Mesendoderm (in vitro differentiated cells): ENCODE results near the gene INVS.
"Not testable (repeated sequence)": the region's sequence is repeated elsewhere in the genome, so short reads cannot be mapped to it uniquely, and the experiment has no call there.

Experiments used
- DNase-seq: peaks from one replicate; pipeline ENCODE4 v3.0.0; 2013
- H2AK5ac ChIP-seq: 2 replicates; pipeline ENCODE4 v1.6.1; 2013; ENCODE audit warnings: low read length, inconsistent platforms
- H2BK120ac ChIP-seq: 2 replicates; pipeline ENCODE4 v1.6.1; 2013; ENCODE audit warnings: low read depth, mild to moderate bottlenecking, low read length, moderate library complexity, mixed read lengths
- H2BK15ac ChIP-seq: replicated peaks from 2 replicates; pipeline ENCODE4 v1.6.1; 2013; ENCODE audit warnings: low read depth, mild to moderate bottlenecking, moderate library complexity
- H2BK5ac ChIP-seq: 2 replicates; pipeline ENCODE4 v1.6.1; 2013; ENCODE audit warnings: low read length, inconsistent platforms
- H3K18ac ChIP-seq: 2 replicates; pipeline ENCODE4 v1.6.1; 2013; ENCODE audit warnings: mild to moderate bottlenecking, low read length, mixed read lengths
- H3K23ac ChIP-seq: one replicate; pipeline ENCODE4 v1.6.1; 2013; ENCODE audit warnings: low read length
- H3K27ac ChIP-seq: 2 replicates; pipeline ENCODE4 v1.5.1; 2013; ENCODE audit warnings: low read depth, mild to moderate bottlenecking, inconsistent platforms, low read length, moderate library complexity
- H3K27me3 ChIP-seq: 2 replicates; pipeline ENCODE4 v1.6.1; 2013; ENCODE audit warnings: low read length, control low read depth, mild to moderate bottlenecking, inconsistent platforms; ENCODE audit not compliant: insufficient read depth, poor library complexity
- H3K36me3 ChIP-seq: 2 replicates; pipeline ENCODE4 v1.6.1; 2013; ENCODE audit warnings: low read length, inconsistent platforms; ENCODE audit not compliant: control insufficient read depth, insufficient read depth
- H3K4ac ChIP-seq: one replicate; pipeline ENCODE4 v1.6.1; 2013; ENCODE audit warnings: low read depth, mild to moderate bottlenecking, low read length, moderate library complexity
- H3K4me1 ChIP-seq: 2 replicates; pipeline ENCODE4 v1.6.1; 2013; ENCODE audit warnings: low read depth, low read length, inconsistent platforms; ENCODE audit not compliant: control insufficient read depth
- H3K4me2 ChIP-seq: 2 replicates; pipeline ENCODE4 v1.6.1; 2013; ENCODE audit warnings: low read length
- H3K4me3 ChIP-seq: 2 replicates; pipeline ENCODE4 v1.5.1; 2013; ENCODE audit warnings: mild to moderate bottlenecking, low read length
- H3K56ac ChIP-seq: one replicate; pipeline ENCODE4 v1.6.1; 2013; ENCODE audit warnings: low read length
- H3K79me1 ChIP-seq: 2 replicates; pipeline ENCODE4 v1.6.1; 2013; ENCODE audit warnings: low read length, inconsistent platforms
- H3K79me2 ChIP-seq: 2 replicates; pipeline ENCODE4 v1.6.1; 2013; ENCODE audit warnings: mild to moderate bottlenecking, low read length; ENCODE audit not compliant: control insufficient read depth, insufficient read depth
- H3K9ac ChIP-seq: 2 replicates; pipeline ENCODE4 v1.6.1; 2013; ENCODE audit warnings: low read length, inconsistent platforms
- H4K5ac ChIP-seq: one replicate; pipeline ENCODE4 v1.6.1; 2013; ENCODE audit warnings: low read length
- H4K8ac ChIP-seq: one replicate; pipeline ENCODE4 v1.6.1; 2013; ENCODE audit warnings: low read depth, mild to moderate bottlenecking, control low read depth, low read length, moderate library complexity
- WGBS: extraction: QIAGEN DNeasy Blood & Tissue Kit; methylation state at CpG from one replicate; pipeline ENCODE4 v1.1.7; 2013; ENCODE audit warnings: low lambda C conversion rate, missing lambda C conversion rate; ENCODE audit not compliant: insufficient coverage; ENCODE audit errors: extremely low coverage; 5-methylcytosine and 5-hydroxymethylcytosine counted together

Gene INVS

DNA sequence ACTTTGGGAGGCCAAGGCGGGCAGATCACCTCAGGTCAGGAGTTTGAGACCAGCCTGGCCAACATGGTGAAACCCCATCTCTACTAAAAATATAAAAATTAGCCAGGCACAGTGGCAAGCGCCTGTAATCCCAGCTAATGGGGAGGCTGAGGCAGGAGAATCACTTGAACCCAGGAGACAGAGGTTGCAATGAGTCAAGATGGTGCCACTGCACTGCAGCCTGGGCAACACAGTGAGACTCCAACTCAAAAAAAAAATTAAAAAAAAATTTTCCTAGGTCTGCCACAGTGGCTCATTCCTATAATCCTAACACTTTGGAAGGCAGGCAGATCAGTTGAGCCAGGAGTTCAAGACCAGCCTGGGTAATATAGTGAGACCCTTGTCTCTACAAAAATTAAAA, 4.6 kb upstream of the INVS start:
- not testable (repeated sequence) for H3K56ac ChIP-seq, H3K79me2 ChIP-seq, H3K23ac ChIP-seq, H3K4me1 ChIP-seq, H3K9ac ChIP-seq, H3K4ac ChIP-seq, H3K18ac ChIP-seq, H3K79me1 ChIP-seq, H4K5ac ChIP-seq, H4K8ac ChIP-seq, H2BK15ac ChIP-seq, H3K27ac ChIP-seq, H3K36me3 ChIP-seq, H2AK5ac ChIP-seq, H3K4me2 ChIP-seq, H3K27me3 ChIP-seq, DNase-seq, H3K4me3 ChIP-seq, H2BK5ac ChIP-seq, H2BK120ac ChIP-seq
- no CpG with 5 or more reads among the region's 2 CpGs for WGBS

DNA sequence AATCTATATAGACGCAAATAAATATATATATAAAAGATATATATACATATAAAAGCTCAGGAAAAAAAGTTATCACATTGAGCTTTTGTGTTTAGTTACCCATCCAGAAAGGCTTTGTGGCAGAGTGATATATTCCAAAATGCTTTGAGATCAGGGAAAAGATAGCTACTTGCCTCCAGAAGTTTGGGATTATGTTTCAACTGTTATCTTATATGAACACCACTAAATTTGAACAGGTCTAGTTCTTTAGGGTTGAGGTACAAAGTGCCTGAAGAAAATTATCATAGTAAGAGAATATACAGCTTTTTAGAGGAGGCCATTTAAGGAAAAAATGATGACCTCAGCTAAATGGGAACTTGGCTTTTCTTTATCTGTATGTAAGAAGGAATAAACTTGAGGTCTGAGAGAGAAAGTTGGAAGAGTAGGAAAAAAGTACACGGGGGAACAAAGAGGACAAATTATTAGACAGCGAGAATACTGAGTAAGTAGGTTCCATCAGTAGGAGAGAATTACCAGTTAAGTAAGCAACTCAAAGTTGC, 2.6 kb upstream of the INVS start:
- no CpG with 5 or more reads among the region's 3 CpGs for WGBS
- Histone ChIP-seq H2BK15ac (no peak overlapping the region), H3K9ac (no peak overlapping the region), H4K8ac (no peak overlapping the region), H3K4me3 (no peak overlapping the region), H3K18ac (no peak overlapping the region), H3K4ac (no peak overlapping the region), H4K5ac (no peak overlapping the region), H3K56ac (no peak overlapping the region), H2BK5ac (no peak overlapping the region), H3K4me1 (peaks cover 4% of the 10 kb centered on the region), H3K27me3 (no peaks in the 10 kb centered on the region), H2BK120ac (no peak overlapping the region), H3K36me3 (no peaks in the 10 kb centered on the region), H3K23ac (no peak overlapping the region), H2AK5ac (no peak overlapping the region), H3K27ac (no peak overlapping the region), H3K4me2 (no peak overlapping the region), H3K79me2 (peaks cover 6% of the 10 kb centered on the region), H3K79me1 (peaks cover 7% of the 10 kb centered on the region)
- DNase-seq: no peak

DNA sequence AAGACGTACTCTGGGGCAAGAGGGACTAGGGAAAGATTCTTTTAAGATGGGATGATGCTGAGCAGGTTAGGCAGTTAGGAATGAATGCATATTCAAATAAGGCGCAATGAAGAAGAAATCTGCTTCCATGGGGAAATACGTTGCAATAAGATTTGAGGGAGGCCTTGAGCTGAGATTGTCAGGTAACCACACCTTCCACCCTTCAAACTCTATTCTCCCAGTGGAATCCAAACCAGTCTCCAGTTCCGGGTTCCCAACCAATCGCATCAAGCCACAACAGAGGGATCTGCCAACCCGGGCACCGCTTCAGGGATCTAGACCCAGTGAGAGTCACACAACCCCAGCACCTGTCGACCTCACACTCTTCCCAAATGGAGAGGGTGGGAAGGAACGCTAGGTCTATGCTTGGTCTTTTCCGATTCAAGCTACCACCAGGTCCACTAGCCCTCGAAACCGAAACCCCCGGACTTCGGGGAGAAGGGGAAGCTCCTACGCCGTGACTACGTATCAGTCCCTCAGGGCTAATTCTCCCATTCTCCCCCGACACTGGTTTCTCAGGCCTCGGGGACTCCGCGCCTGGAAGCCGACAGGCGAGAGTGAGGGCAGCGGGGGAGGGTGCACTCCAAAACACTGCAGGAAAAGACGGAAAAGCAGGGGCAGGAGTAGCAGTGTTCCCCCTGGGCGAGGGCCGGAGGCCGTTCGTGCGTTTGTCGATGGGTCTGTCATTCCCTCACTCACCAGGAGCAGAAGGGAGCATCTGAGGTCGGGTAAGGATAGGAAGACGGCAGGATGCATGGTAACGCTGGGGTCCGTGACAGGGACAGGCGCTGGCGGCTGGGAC, 777 bp upstream of the INVS start:
- H3K23ac ChIP-seq: no peak overlapping the region
- peak overlapping the region; percentile 99 for H3K4me2 ChIP-seq
- no peaks in the 10 kb centered on the region for H3K36me3 ChIP-seq
- DNase-seq: peak; percentile 88
- H3K56ac ChIP-seq: peak overlapping the region; percentile 92
- H3K4ac ChIP-seq: no peak overlapping the region
- no peak overlapping the region for H2BK15ac ChIP-seq
- H3K4me3 ChIP-seq: peak overlapping the region; percentile 97
- H3K18ac ChIP-seq: no peak overlapping the region
- peaks cover 7% of the 10 kb centered on the region for H3K79me1 ChIP-seq
- peak overlapping the region; percentile 88 for H3K9ac ChIP-seq
- WGBS: no CpG with 5 or more reads among the region's 37 CpGs
- H2BK120ac ChIP-seq: no peak overlapping the region
- H3K4me1 ChIP-seq: peaks cover 4% of the 10 kb centered on the region
- H2BK5ac ChIP-seq: no peak overlapping the region
- no peak overlapping the region for H3K27ac ChIP-seq
- no peak overlapping the region for H4K5ac ChIP-seq
- H2AK5ac ChIP-seq: no peak overlapping the region
- peaks cover 6% of the 10 kb centered on the region for H3K79me2 ChIP-seq
- H4K8ac ChIP-seq: no peak overlapping the region
- H3K27me3 ChIP-seq: no peaks in the 10 kb centered on the region

- H3K79me2 ChIP-seq: peaks cover 6% of the 10 kb centered on the region
- H3K18ac ChIP-seq: peak overlapping the region; percentile 29
- no peak overlapping the region for H2AK5ac ChIP-seq
- H2BK15ac ChIP-seq: no peak overlapping the region
- peak overlapping the region; percentile 92 for H3K56ac ChIP-seq
- H3K36me3 ChIP-seq: no peaks in the 10 kb centered on the region
- peak overlapping the region; percentile 89 for H3K9ac ChIP-seq
- no peak overlapping the region for H3K23ac ChIP-seq
- H3K27ac ChIP-seq: no peak overlapping the region
- no peak for DNase-seq
- no peak overlapping the region for H4K8ac ChIP-seq
- no peak overlapping the region for H2BK5ac ChIP-seq
- H3K27me3 ChIP-seq: no peaks in the 10 kb centered on the region
- peak overlapping the region; percentile 82 for H3K4me3 ChIP-seq
- H3K4me1 ChIP-seq: peaks cover 4% of the 10 kb centered on the region
- peak overlapping the region; percentile 62 for H3K4ac ChIP-seq
- peak overlapping the region; percentile 71 for H3K4me2 ChIP-seq
- peaks cover 7% of the 10 kb centered on the region for H3K79me1 ChIP-seq
- H4K5ac ChIP-seq: no peak overlapping the region
- WGBS: no CpG with 5 or more reads among the region's 10 CpGs
- H2BK120ac ChIP-seq: no peak overlapping the region
Observed at GRCh38 chr9:100099722-100100042, 639 bp downstream of the INVS start.

DNA sequence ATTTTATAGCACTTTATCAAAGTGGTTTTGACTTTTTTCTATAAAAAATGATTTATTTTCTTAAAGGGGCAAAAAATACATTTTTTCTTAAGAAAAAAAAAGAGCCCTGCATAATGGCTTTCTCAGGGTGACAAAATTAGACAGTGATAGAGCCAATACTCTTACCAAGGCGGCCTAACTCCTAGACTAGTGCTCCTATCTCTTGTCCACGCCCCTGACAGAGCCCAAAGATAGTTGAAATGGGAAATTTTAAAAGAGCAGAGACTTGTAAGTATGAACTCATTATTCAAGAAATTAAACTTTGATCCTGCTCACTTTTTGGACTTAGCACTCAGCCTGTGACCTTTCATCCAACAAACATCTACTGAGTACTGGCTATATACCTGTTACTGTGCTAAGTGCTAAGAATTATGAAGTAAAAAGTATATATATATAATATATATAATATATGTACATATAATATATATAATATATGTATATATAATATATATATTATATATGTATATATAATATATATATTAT, 1.2 kb downstream of the INVS start:
- no peak for DNase-seq
- Histone ChIP-seq H2AK5ac (no peak overlapping the region), H2BK5ac (no peak overlapping the region), H3K4me2 (no peak overlapping the region), H3K23ac (no peak overlapping the region), H3K4ac (no peak overlapping the region), H3K9ac (no peak overlapping the region), H3K79me1 (peaks cover 7% of the 10 kb centered on the region), H2BK120ac (no peak overlapping the region), H4K5ac (no peak overlapping the region), H3K18ac (no peak overlapping the region), H3K4me1 (peaks cover 4% of the 10 kb centered on the region), H3K79me2 (peaks cover 6% of the 10 kb centered on the region), H4K8ac (no peak overlapping the region), H3K56ac (peak overlapping the region; percentile 34), H3K36me3 (no peaks in the 10 kb centered on the region), H2BK15ac (no peak overlapping the region), H3K27me3 (no peaks in the 10 kb centered on the region), H3K4me3 (no peak overlapping the region), H3K27ac (no peak overlapping the region)
- no CpG with 5 or more reads among the region's 2 CpGs for WGBS
